Natural killer cell (primary cell): Measurements from ENCODE around the gene BLOC1S5. TPM values are rescaled to one million over a fixed set of nuclear protein-coding genes. Genes with fewer than 3 reads are reported as not detected.

Source experiments
- ATAC-seq, 3 donors: fragments of 150-1000 bp in 2 of 3; fragments of 200-7000 bp in 1 of 3; cut with Tn5 transposase; 1 replicate in 1 of 3; 2 replicates in 2 of 3; pipeline ENCODE4 v1.10.0; 2021; ENCODE audit warnings: mild to moderate bottlenecking in 2 of 3, moderate library complexity in 2 of 3
- DNase-seq, 2 donors: peaks; one replicate each; pipeline versions ENCODE4 v3.0.0 to v3.0.0-alpha.2; 2013 to 2021; ENCODE audit warnings: mixed read lengths in 1 of 2
- H3K27ac ChIP-seq: one replicate; pipeline ENCODE4 v1.5.1; 2013; ENCODE audit warnings: mild to moderate bottlenecking, low read length
- H3K27me3 ChIP-seq: one replicate; pipeline ENCODE4 v1.6.1; 2013; ENCODE audit warnings: low read length; ENCODE audit not compliant: control insufficient read depth, insufficient read depth
- H3K36me3 ChIP-seq: one replicate; pipeline ENCODE4 v1.6.1; 2013; ENCODE audit warnings: low read length; ENCODE audit not compliant: control insufficient read depth, insufficient read depth
- H3K4me1 ChIP-seq: one replicate; pipeline ENCODE4 v1.6.1; 2013; ENCODE audit warnings: low read length; ENCODE audit not compliant: control insufficient read depth, insufficient read depth
- H3K4me3 ChIP-seq: one replicate; pipeline ENCODE4 v1.5.1; 2013; ENCODE audit warnings: low read length
- H3K9me3 ChIP-seq: one replicate; pipeline ENCODE4 v1.6.1; 2013; ENCODE audit warnings: low read length; ENCODE audit not compliant: control insufficient read depth, insufficient read depth
- H3K27ac Mint-ChIP-seq, 2 donors: one replicate each; pipeline ENCODE4 v1.8.0; 2022; ENCODE audit warnings: mild to moderate bottlenecking in 2 of 2, mixed read lengths in 2 of 2, moderate library complexity in 1 of 2
- H3K27me3 Mint-ChIP-seq, 2 donors: one replicate each; pipeline ENCODE4 v1.8.0; 2022; ENCODE audit warnings: low read depth in 2 of 2, mixed read lengths in 2 of 2
- H3K36me3 Mint-ChIP-seq: one replicate; pipeline ENCODE4 v1.8.0; 2022; ENCODE audit warnings: mixed read lengths
- H3K4me1 Mint-ChIP-seq, 2 donors: one replicate each; pipeline ENCODE4 v1.8.0; 2022; ENCODE audit warnings: mixed read lengths in 2 of 2
- H3K4me3 Mint-ChIP-seq: one replicate; pipeline ENCODE4 v1.8.0; 2022; ENCODE audit warnings: mild to moderate bottlenecking, moderate library complexity, mixed read lengths
- H3K9me3 Mint-ChIP-seq, 2 donors: one replicate each; pipeline ENCODE4 v1.8.0; 2022; ENCODE audit warnings: mixed read lengths in 2 of 2
- WGBS: methylation state at CpG from one replicate; pipeline ENCODE4 v1.1.7; 2013; ENCODE audit warnings: missing lambda C conversion rate; ENCODE audit not compliant: insufficient coverage; 5-methylcytosine and 5-hydroxymethylcytosine counted together
- intact Hi-C: fragments of 100-400 bp; cut with micrococcal nuclease; formaldehyde crosslinking; loops from one replicate; pipeline ENCODE4 v1.14.2; 2022
- total RNA-seq, 4 donors: library from RNA; stranded (reverse); fragments of 120-200 nt in 1 of 4; gene quantifications; one replicate each; pipeline versions ENCODE4 v1.2.3 to v1.2.4, GENCODE V29; 2013 to 2022
- TF ChIP-seq, protein P1 (sequence below): fragments of 200-600 bp; IDR thresholded peaks from one replicate; pipeline ENCODE4 v1.8.0; 2022; ENCODE audit warnings: antibody characterized with exemption

The BLOC1S5 gene
- total RNA-seq, 3 donors from 2014 or later (not counting 1 experiment from before 2014, with no cell fraction given), result 11.2 to 15.9 (median 15.4) TPM

DNA sequence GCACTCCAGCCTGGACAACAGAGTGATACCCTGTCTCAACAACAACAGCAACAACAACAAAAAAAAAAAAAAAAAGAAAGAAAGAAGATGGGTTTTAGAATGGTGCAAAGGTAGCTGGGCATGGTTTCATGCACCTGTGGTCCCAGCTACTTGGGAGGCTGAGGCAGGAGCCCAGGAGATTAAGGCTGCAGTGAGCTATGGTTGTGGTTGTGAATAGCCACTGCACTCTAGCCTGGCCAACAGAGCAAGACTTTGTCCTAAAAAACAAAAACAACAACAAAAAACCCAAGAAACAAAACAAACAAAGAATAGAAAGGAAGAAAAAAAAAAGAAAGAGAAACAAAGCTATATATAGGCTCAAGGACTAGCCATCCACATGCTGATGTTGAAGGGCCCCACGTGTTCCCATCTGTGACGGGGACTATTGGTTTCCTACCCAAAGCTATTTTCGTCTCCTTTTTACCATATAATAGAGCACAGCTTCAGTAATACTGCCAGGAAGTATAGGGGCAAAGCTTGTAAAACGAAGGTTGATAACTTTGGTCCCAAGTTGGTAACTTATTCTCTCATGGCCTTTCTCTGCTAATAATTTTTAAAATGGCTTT lies 46.0 kb upstream of the BLOC1S5 start:
- Histone ChIP-seq H3K27ac (no peak overlapping the region), H3K36me3 (no peaks in the 10 kb centered on the region), H3K4me3 (no peak overlapping the region), H3K4me1 (no peaks in the 10 kb centered on the region), H3K27me3 (no peaks in the 10 kb centered on the region), H3K9me3 (no peaks in the 10 kb centered on the region)
- Mint-ChIP-seq H3K4me3 (no peak overlapping the region), H3K27me3 (peaks cover 20 to 62% of the 10 kb centered on the region in 2 donors), H3K27ac (no peak overlapping the region), H3K4me1 (no peaks in the 10 kb centered on the region), H3K36me3 (no peaks in the 10 kb centered on the region), H3K9me3 (no peaks in the 10 kb centered on the region)
- no peak for ATAC-seq
- TF ChIP-seq, protein P1, sequence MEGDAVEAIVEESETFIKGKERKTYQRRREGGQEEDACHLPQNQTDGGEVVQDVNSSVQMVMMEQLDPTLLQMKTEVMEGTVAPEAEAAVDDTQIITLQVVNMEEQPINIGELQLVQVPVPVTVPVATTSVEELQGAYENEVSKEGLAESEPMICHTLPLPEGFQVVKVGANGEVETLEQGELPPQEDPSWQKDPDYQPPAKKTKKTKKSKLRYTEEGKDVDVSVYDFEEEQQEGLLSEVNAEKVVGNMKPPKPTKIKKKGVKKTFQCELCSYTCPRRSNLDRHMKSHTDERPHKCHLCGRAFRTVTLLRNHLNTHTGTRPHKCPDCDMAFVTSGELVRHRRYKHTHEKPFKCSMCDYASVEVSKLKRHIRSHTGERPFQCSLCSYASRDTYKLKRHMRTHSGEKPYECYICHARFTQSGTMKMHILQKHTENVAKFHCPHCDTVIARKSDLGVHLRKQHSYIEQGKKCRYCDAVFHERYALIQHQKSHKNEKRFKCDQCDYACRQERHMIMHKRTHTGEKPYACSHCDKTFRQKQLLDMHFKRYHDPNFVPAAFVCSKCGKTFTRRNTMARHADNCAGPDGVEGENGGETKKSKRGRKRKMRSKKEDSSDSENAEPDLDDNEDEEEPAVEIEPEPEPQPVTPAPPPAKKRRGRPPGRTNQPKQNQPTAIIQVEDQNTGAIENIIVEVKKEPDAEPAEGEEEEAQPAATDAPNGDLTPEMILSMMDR, result no peak
- 46% methylated on average over 4 of the region's 4 CpGs for WGBS
- DNase-seq, result no peak
- intact Hi-C loops, result no loop called here

GRCh38 chr6:8108759-8109539 lies 44.8 kb upstream of the BLOC1S5 start:
- H3K36me3 ChIP-seq, result no peaks in the 10 kb centered on the region
- no peaks in the 10 kb centered on the region for H3K27me3 ChIP-seq
- H3K27ac ChIP-seq, result no peak overlapping the region
- peaks cover 20 to 61% of the 10 kb centered on the region in 2 donors for H3K27me3 Mint-ChIP-seq
- no peaks in the 10 kb centered on the region for H3K9me3 Mint-ChIP-seq
- DNase-seq (no peak), ATAC-seq (no peak)
- no peaks in the 10 kb centered on the region for H3K4me1 Mint-ChIP-seq
- WGBS, result 79% methylated on average over 13 of the region's 13 CpGs
- no peak overlapping the region for H3K4me3 ChIP-seq
- intact Hi-C loops, result no loop called here
- H3K9me3 ChIP-seq, result no peaks in the 10 kb centered on the region
- TF ChIP-seq, protein P1, result no peak
- no peak overlapping the region for H3K27ac Mint-ChIP-seq
- H3K4me1 ChIP-seq, result no peaks in the 10 kb centered on the region
- no peak overlapping the region for H3K4me3 Mint-ChIP-seq
- no peaks in the 10 kb centered on the region for H3K36me3 Mint-ChIP-seq

GRCh38 chr6:8108031-8108660 lies 44.0 kb upstream of the BLOC1S5 start:
- H3K27me3 Mint-ChIP-seq, result peaks cover 19 to 59% of the 10 kb centered on the region in 2 donors
- H3K27ac Mint-ChIP-seq, result no peak overlapping the region
- no peak overlapping the region for H3K4me3 Mint-ChIP-seq
- Histone ChIP-seq H3K9me3 (no peaks in the 10 kb centered on the region), H3K4me3 (no peak overlapping the region), H3K27ac (no peak overlapping the region), H3K36me3 (no peaks in the 10 kb centered on the region), H3K27me3 (no peaks in the 10 kb centered on the region), H3K4me1 (no peaks in the 10 kb centered on the region)
- WGBS, result 49% methylated on average over 4 of the region's 4 CpGs
- no peaks in the 10 kb centered on the region for H3K4me1 Mint-ChIP-seq
- ATAC-seq (no peak), DNase-seq (no peak)
- intact Hi-C loops, result no loop called here
- H3K36me3 Mint-ChIP-seq, result no peaks in the 10 kb centered on the region
- TF ChIP-seq, protein P1, result no peak
- no peaks in the 10 kb centered on the region for H3K9me3 Mint-ChIP-seq
